ENCODE data around the gene OSBPL2. TPM values are rescaled to one million over a fixed set of nuclear protein-coding genes. Genes with fewer than 3 reads are reported as not detected.

OSBPL2 gene
- total and polyA plus RNA-seq, 11 donors, result 20.0 to 57.9 (median 38.3) TPM

GRCh38 chr20:62208061-62208794 lies 30.1 kb upstream of the OSBPL2 start:
- no peak for TF ChIP-seq POLR2A (IDR thresholded peaks at IDR 0.05)
- no peak for TF ChIP-seq CTCF (IDR thresholded peaks at IDR 0.05)
- DNase-seq, result peak in 1 of 5 donors; percentile 26
- intact Hi-C loops (cut with DNase I), result no loop called here
- H3K9me3 ChIP-seq, result no peaks in the 10 kb centered on the region
- H3K36me3 ChIP-seq, result peaks cover 0 to 8% (median 1%) of the 10 kb centered on the region in 9 donors
- H3K4me1 ChIP-seq, result peaks cover 0 to 8% (median 0%) of the 10 kb centered on the region in 12 donors
- ATAC-seq, result no peak
- no peak overlapping the region for H3K4me3 ChIP-seq
- 65 to 77% (median 71%) methylated on average over 12 to 19 of the region's 19 CpGs for WGBS, 4 donors
- H3K27ac ChIP-seq, result no peak overlapping the region
- H3K27me3 ChIP-seq, result peaks cover 0 to 28% (median 8%) of the 10 kb centered on the region in 9 donors

GRCh38 chr20:62208795-62209755 lies 29.2 kb upstream of the OSBPL2 start:
- peaks cover 0 to 8% (median 0%) of the 10 kb centered on the region in 12 donors for H3K4me1 ChIP-seq
- DNase-seq (peak in 1 of 5 donors; percentile 57), ATAC-seq (no peak)
- H3K27ac ChIP-seq, result no peak overlapping the region
- intact Hi-C loops (cut with DNase I), result no loop called here
- H3K4me3 ChIP-seq, result no peak overlapping the region
- H3K36me3 ChIP-seq, result no peaks in the 10 kb centered on the region
- WGBS, 4 donors, result 40 to 47% (median 45%) methylated on average over 16 to 27 of the region's 27 CpGs
- H3K27me3 ChIP-seq, result peaks cover 0 to 33% (median 8%) of the 10 kb centered on the region in 9 donors
- TF ChIP-seq CTCF (IDR thresholded peaks at IDR 0.05), result no peak
- no peak for TF ChIP-seq POLR2A (IDR thresholded peaks at IDR 0.05)
- H3K9me3 ChIP-seq, result no peaks in the 10 kb centered on the region

GRCh38 chr20:62209850-62210495 lies 28.3 kb upstream of the OSBPL2 start:
- DNase-seq, result peak in 2 of 5 donors; percentile 15 to 33
- WGBS, 4 donors, result 57 to 63% (median 61%) methylated on average over 13 to 17 of the region's 17 CpGs

More at GRCh38 chr20:62209850-62210495, 28.3 kb upstream of the OSBPL2 start:
- ATAC-seq, result no peak
- no peak for TF ChIP-seq POLR2A (IDR thresholded peaks at IDR 0.05)
- no peak for TF ChIP-seq CTCF (IDR thresholded peaks at IDR 0.05)
- Histone ChIP-seq H3K4me3 (no peak overlapping the region), H3K27ac (no peak overlapping the region), H3K9me3 (no peaks in the 10 kb centered on the region), H3K36me3 (no peaks in the 10 kb centered on the region), H3K27me3 (peaks cover 0 to 41% (median 8%) of the 10 kb centered on the region in 9 donors), H3K4me1 (peaks cover 0 to 8% (median 0%) of the 10 kb centered on the region in 12 donors)
- intact Hi-C loops (cut with DNase I), result no loop called here
